ENCODE data around the gene CTPS2.

Gene CTPS2

GRCh38 chrX:16558489-16558888 is 154.0 kb downstream of the CTPS2 start:
- TF ChIP-seq, protein P1, sequence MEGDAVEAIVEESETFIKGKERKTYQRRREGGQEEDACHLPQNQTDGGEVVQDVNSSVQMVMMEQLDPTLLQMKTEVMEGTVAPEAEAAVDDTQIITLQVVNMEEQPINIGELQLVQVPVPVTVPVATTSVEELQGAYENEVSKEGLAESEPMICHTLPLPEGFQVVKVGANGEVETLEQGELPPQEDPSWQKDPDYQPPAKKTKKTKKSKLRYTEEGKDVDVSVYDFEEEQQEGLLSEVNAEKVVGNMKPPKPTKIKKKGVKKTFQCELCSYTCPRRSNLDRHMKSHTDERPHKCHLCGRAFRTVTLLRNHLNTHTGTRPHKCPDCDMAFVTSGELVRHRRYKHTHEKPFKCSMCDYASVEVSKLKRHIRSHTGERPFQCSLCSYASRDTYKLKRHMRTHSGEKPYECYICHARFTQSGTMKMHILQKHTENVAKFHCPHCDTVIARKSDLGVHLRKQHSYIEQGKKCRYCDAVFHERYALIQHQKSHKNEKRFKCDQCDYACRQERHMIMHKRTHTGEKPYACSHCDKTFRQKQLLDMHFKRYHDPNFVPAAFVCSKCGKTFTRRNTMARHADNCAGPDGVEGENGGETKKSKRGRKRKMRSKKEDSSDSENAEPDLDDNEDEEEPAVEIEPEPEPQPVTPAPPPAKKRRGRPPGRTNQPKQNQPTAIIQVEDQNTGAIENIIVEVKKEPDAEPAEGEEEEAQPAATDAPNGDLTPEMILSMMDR (conservative IDR thresholded peaks at IDR 0.05; ENCODE audit: control insufficient read depth, insufficient read depth, low read depth, low read length), result no peak
- no peak overlapping the region for H3K4me3 ChIP-seq (ENCODE audit: control insufficient read depth, low read depth, low read length)
- no peak for DNase-seq (ENCODE audit: low read depth)

GRCh38 chrX:16552546-16552945 is 159.9 kb downstream of the CTPS2 start:
- TF ChIP-seq, protein P1 (conservative IDR thresholded peaks at IDR 0.05; ENCODE audit: control insufficient read depth, insufficient read depth, low read depth, low read length), result no peak
- no peak overlapping the region for H3K4me3 ChIP-seq (ENCODE audit: control insufficient read depth, low read depth, low read length)
- peak; percentile 32 for DNase-seq (ENCODE audit: low read depth)

DNA sequence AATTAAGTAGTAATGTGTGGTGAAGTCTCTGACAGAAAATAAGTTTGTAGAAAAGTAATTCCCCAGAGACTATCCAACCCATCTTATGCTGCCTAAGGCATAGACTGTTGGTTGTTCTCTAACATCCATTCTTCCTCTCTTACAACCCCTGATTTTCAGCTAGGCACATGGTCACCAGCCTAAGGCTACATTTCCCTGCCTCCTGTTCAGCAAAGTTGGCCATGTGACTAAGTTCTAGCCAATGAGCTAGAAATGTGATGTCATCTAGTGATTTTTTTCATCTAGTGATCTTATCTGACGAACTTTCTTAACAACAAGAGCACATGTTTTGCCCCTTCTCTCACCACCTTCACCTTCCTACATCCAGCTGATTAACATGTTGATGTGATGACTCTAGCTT is 164.8 kb downstream of the CTPS2 start:
- TF ChIP-seq, protein P1 (conservative IDR thresholded peaks at IDR 0.05; ENCODE audit: control insufficient read depth, insufficient read depth, low read depth, low read length), result no peak
- no peak overlapping the region for H3K4me3 ChIP-seq (ENCODE audit: control insufficient read depth, low read depth, low read length)
- DNase-seq (ENCODE audit: low read depth), result no peak

- H3K4me3 ChIP-seq (ENCODE audit: control insufficient read depth, low read depth, low read length), result no peak overlapping the region
- DNase-seq (ENCODE audit: low read depth), result no peak
- TF ChIP-seq, protein P1 (conservative IDR thresholded peaks at IDR 0.05; ENCODE audit: control insufficient read depth, insufficient read depth, low read depth, low read length), result no peak
These were observed 167.5 kb downstream of the CTPS2 start for GRCh38 chrX:16544969-16545368.
